WTC11 (cell line): ENCODE results near the gene TRIM46.

Experiments
- ATF3 ChIP-seq: sonication (generic); formaldehyde crosslinking; conservative IDR thresholded peaks from 2 replicates; pipeline ENCODE4 v1.8.1; 2022; ENCODE audit warnings: mild to moderate bottlenecking, missing genetic modification reagents
- ATF6 ChIP-seq: sonication (generic); formaldehyde crosslinking; IDR thresholded peaks from 2 replicates; pipeline ENCODE4 v1.8.1; 2023; ENCODE audit warnings: mild to moderate bottlenecking, missing genetic modification reagents
- CTCF ChIP-seq: fragments of 200-600 bp; IDR thresholded peaks from 2 replicates; pipeline ENCODE4 v1.8.0; 2022; ENCODE audit warnings: antibody characterized with exemption
- ESRRA ChIP-seq: sonication (generic); formaldehyde crosslinking; IDR thresholded peaks from 2 replicates; pipeline ENCODE4 v1.8.1; 2022; ENCODE audit warnings: mild to moderate bottlenecking, missing genetic modification reagents, borderline replicate concordance
- HMGXB4 ChIP-seq: sonication (generic); formaldehyde crosslinking; IDR thresholded peaks from 2 replicates; pipeline ENCODE4 v1.8.1; 2023; ENCODE audit warnings: mild to moderate bottlenecking, moderate library complexity, missing genetic modification reagents
- JAZF1 ChIP-seq: fragments of 250-450 bp; sonication (Bioruptor Pico); IDR thresholded peaks from 2 replicates; pipeline ENCODE4 v1.9.0; 2021; ENCODE audit warnings: moderate library complexity, mild to moderate bottlenecking, inconsistent platforms
- JUN ChIP-seq: sonication (generic); formaldehyde crosslinking; IDR thresholded peaks from 2 replicates; pipeline ENCODE4 v1.8.0; 2023; ENCODE audit warnings: mild to moderate bottlenecking, missing genetic modification reagents
- MLX ChIP-seq: sonication (generic); formaldehyde crosslinking; IDR thresholded peaks from 2 replicates; pipeline ENCODE4 v1.8.1; 2023; ENCODE audit warnings: mild to moderate bottlenecking, missing genetic modification reagents, moderate library complexity
- PRDM15 ChIP-seq: sonication (generic); formaldehyde crosslinking; IDR thresholded peaks from 2 replicates; pipeline ENCODE4 v1.8.0; 2022; ENCODE audit warnings: missing genetic modification reagents
- ZBTB21 ChIP-seq: sonication (generic); formaldehyde crosslinking; IDR thresholded peaks from 2 replicates; pipeline ENCODE4 v1.8.1; 2023; ENCODE audit warnings: mild to moderate bottlenecking, missing genetic modification reagents, borderline replicate concordance
- ZNF138 ChIP-seq: sonication (generic); formaldehyde crosslinking; conservative IDR thresholded peaks from 2 replicates; pipeline ENCODE4 v1.8.1; 2022; ENCODE audit warnings: mild to moderate bottlenecking, moderate library complexity, missing genetic modification reagents
- ZNF396 ChIP-seq: fragments of 250-450 bp; sonication (Bioruptor Pico); IDR thresholded peaks from 2 replicates; pipeline ENCODE4 v1.8.0; 2021; ENCODE audit warnings: mild to moderate bottlenecking, moderate library complexity, borderline replicate concordance

GRCh38 chr1:155198547-155198906 lies 24.9 kb downstream of the TRIM46 start:
- TF ChIP-seq HMGXB4 (CRISPR knock-in tag) (no peak), ZBTB21 (CRISPR knock-in tag) (no peak), ATF3 (no peak), JAZF1 (CRISPR knock-in tag) (no peak), ZNF138 (CRISPR knock-in tag) (no peak), JUN (CRISPR knock-in tag) (no peak), CTCF (no peak), ATF6 (no peak), MLX (CRISPR knock-in tag) (no peak), ESRRA (CRISPR knock-in tag) (no peak), ZNF396 (no peak), PRDM15 (CRISPR knock-in tag) (no peak)
